IMR-90 (cell line): Measurements from ENCODE around the gene ABTB2. TPM values are rescaled to one million over a fixed set of nuclear protein-coding genes. Genes with fewer than 3 reads are reported as not detected.

Experiments used
- ATAC-seq: fragments of 200-7000 bp; cut with Tn5 transposase; 2 replicates; pipeline ENCODE4 v1.9.1; 2020; ENCODE audit warnings: low read depth, mild to moderate bottlenecking, moderate library complexity
- BruUV-seq: library from RNA; stranded (reverse); fragments of 400-500 nt; replicated peaks from 2 replicates; lab custom pipeline; 2021; lab: Mats Ljungman, UMichigan
- CTCF ChIA-PET: fragments of 300-600 bp; formaldehyde crosslinking; extraction: SDS; loops from one replicate; lab custom pipeline; 2021; ENCODE audit warnings: antibody characterized with exemption; lab: Yijun Ruan, JAX
- POLR2A ChIA-PET: fragments of 300-600 bp; sonication (Branson Sonifier 250); formaldehyde crosslinking; loops from one replicate; lab custom pipeline; 2022; ENCODE audit warnings: antibody characterized with exemption; ENCODE audit not compliant: unreplicated experiment; lab: Charles Lee
- DNase-seq: peaks from one replicate; pipeline ENCODE4 v3.0.0; 2013
- H2AFZ ChIP-seq: replicated peaks from 2 replicates; pipeline ENCODE3; 2013; ENCODE audit warnings: low read length, mild to moderate bottlenecking; ENCODE audit not compliant: poor library complexity
- H2AK5ac ChIP-seq: 2 replicates; pipeline ENCODE4 v1.6.1; 2013; ENCODE audit warnings: low read depth, low read length, inconsistent platforms
- H2AK9ac ChIP-seq: replicated peaks from 2 replicates; pipeline ENCODE3; 2013; ENCODE audit warnings: mild to moderate bottlenecking, low read depth, low read length, moderate library complexity; ENCODE audit not compliant: poor library complexity
- H2BK120ac ChIP-seq: 2 replicates; pipeline ENCODE4 v1.6.1; 2013; ENCODE audit warnings: low read depth, low read length, inconsistent platforms
- H2BK15ac ChIP-seq: 3 replicates; pipeline ENCODE4 v1.6.1; 2013; ENCODE audit warnings: low read depth, low read length, inconsistent platforms
- H2BK20ac ChIP-seq: 2 replicates; pipeline ENCODE4 v1.6.1; 2013; ENCODE audit warnings: low read depth, mild to moderate bottlenecking, inconsistent platforms, low read length, moderate library complexity
- H2BK5ac ChIP-seq: 2 replicates; pipeline ENCODE4 v1.6.1; 2013; ENCODE audit warnings: mild to moderate bottlenecking, low read depth, low read length, inconsistent platforms; ENCODE audit not compliant: poor library complexity, severe bottlenecking
- H3K14ac ChIP-seq: replicated peaks from 2 replicates; pipeline ENCODE4 v1.6.1; 2013; ENCODE audit warnings: low read depth, low read length, inconsistent platforms
- H3K18ac ChIP-seq: 2 replicates; pipeline ENCODE4 v1.6.1; 2013; ENCODE audit warnings: low read depth, low read length, control low read depth
- H3K23ac ChIP-seq: 2 replicates; pipeline ENCODE4 v1.6.1; 2013; ENCODE audit warnings: low read depth, low read length, inconsistent platforms
- H3K27ac ChIP-seq: 2 replicates; pipeline ENCODE4 v1.5.1; 2013; ENCODE audit warnings: mild to moderate bottlenecking, control low read depth, low read length; ENCODE audit not compliant: insufficient read depth
- H3K27me3 ChIP-seq: 2 replicates; pipeline ENCODE4 v1.6.1; 2013; ENCODE audit warnings: low read length; ENCODE audit not compliant: control insufficient read depth, insufficient read depth
- H3K36me3 ChIP-seq: 2 replicates; pipeline ENCODE4 v1.6.1; 2013; ENCODE audit warnings: low read length, mixed read lengths; ENCODE audit not compliant: control insufficient read depth, insufficient read depth
- H3K4ac ChIP-seq: 2 replicates; pipeline ENCODE4 v1.6.1; 2013; ENCODE audit warnings: low read depth, low read length, inconsistent platforms
- H3K4me1 ChIP-seq: 2 replicates; pipeline ENCODE4 v1.6.1; 2013; ENCODE audit warnings: low read length, mixed read lengths; ENCODE audit not compliant: control insufficient read depth, insufficient read depth
- H3K4me2 ChIP-seq: 2 replicates; pipeline ENCODE4 v1.6.1; 2013; ENCODE audit warnings: low read depth, mild to moderate bottlenecking, control low read depth, low read length, moderate library complexity
- H3K4me3 ChIP-seq: 2 replicates; pipeline ENCODE4 v1.5.1; 2013; ENCODE audit warnings: low read depth, mild to moderate bottlenecking, control low read depth, low read length, moderate library complexity; ENCODE audit not compliant: insufficient read depth
- H3K56ac ChIP-seq: 2 replicates; pipeline ENCODE4 v1.6.1; 2013; ENCODE audit warnings: low read length, inconsistent platforms; ENCODE audit not compliant: insufficient read depth; ENCODE audit errors: extremely low read depth
- H3K79me1 ChIP-seq, 2 experiments: 2 replicates each; pipeline ENCODE4 v1.6.1; 2013; ENCODE audit warnings: low read length in 2 of 2, inconsistent platforms in 1 of 2, low read depth in 1 of 2
- H3K9ac ChIP-seq: 2 replicates; pipeline ENCODE4 v1.6.1; 2013; ENCODE audit warnings: low read depth, low read length, control low read depth
- H3K9me1 ChIP-seq: 2 replicates; pipeline ENCODE4 v1.6.1; 2013; ENCODE audit warnings: low read length, inconsistent platforms; ENCODE audit not compliant: insufficient read depth
- H3K9me3 ChIP-seq: 2 replicates; pipeline ENCODE4 v1.6.1; 2013; ENCODE audit warnings: low read length; ENCODE audit not compliant: control insufficient read depth, insufficient read depth
- H4K20me1 ChIP-seq: 2 replicates; pipeline ENCODE4 v1.6.1; 2013; ENCODE audit warnings: low read length, inconsistent platforms; ENCODE audit not compliant: insufficient read depth
- H4K5ac ChIP-seq: 2 replicates; pipeline ENCODE4 v1.6.1; 2013; ENCODE audit warnings: mild to moderate bottlenecking, low read depth, low read length, control low read depth
- H4K8ac ChIP-seq, 2 experiments: 2 replicates each; pipeline ENCODE4 v1.6.1; 2013; ENCODE audit warnings: low read depth in 2 of 2, low read length in 2 of 2, control low read depth in 1 of 2, inconsistent platforms in 1 of 2
- H4K91ac ChIP-seq: 2 replicates; pipeline ENCODE4 v1.6.1; 2013; ENCODE audit warnings: low read depth, low read length, inconsistent platforms; ENCODE audit not compliant: insufficient read depth
- BHLHE40 ChIP-seq: fragments of 150-350 bp; IDR thresholded peaks from 2 replicates; pipeline ENCODE4 v1.6.1; 2016; ENCODE audit warnings: mild to moderate bottlenecking, low read depth, low read length
- RCOR1 ChIP-seq: IDR thresholded peaks from 2 replicates; pipeline ENCODE4 v1.6.1; 2012; ENCODE audit warnings: mild to moderate bottlenecking, low read length, improper control_type of control experiment; ENCODE audit not compliant: insufficient replicate concordance
- dilution Hi-C: fragments of 300-500 bp; cut with HindIII; formaldehyde crosslinking; loops from one replicate; pipeline ENCODE4 v1.14.3; 2018; ENCODE audit warnings: low sequenced_read_pairs; ENCODE audit not compliant: unreplicated experiment
- in situ Hi-C: fragments of 300-500 bp; cut with MboI; formaldehyde crosslinking; loops from 3 replicates; pipeline ENCODE4 v1.14.3; 2019; ENCODE audit warnings: low sequenced_read_pairs, inconsistent platforms, mixed read lengths
- intact Hi-C: fragments of 100-400 bp; cut with micrococcal nuclease; formaldehyde crosslinking; loops from 2 replicates; pipeline ENCODE4 v1.10.0; 2022
- polyA plus RNA-seq, 3 experiments: library from polyadenylated mRNA; depleted of rRNA; stranded (reverse); fragments of >200 nt; gene quantifications; 2 replicates each; pipeline ENCODE4 v1.2.3, GENCODE V29; 2012; ENCODE audit warnings: low replicate concordance in 1 of 3
- total RNA-seq: library from RNA; depleted of rRNA; stranded (reverse); fragments of >200 nt; gene quantifications from 2 replicates; pipeline ENCODE4 v1.2.3, GENCODE V29; 2012

The ABTB2 gene
- total and polyA plus RNA-seq, 2 of the 4 experiments (the other 2 are of a cell fraction) = 0.18 to 2.0 TPM

DNA sequence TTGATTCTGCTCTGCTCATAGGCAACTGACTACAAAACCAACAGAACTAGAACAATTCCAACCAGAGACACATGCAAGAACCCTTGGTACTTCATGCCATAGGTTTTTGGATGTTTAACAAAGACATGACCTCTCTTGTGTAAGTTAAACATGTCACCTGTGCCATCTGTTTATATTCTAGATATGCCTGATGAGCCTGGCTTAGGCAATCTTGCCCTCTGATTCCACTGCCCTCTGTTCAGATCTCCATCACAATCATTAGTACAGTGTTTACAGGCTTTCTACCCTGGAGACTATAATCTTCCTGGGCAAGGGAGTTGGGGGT, 40.8 kb downstream of the ABTB2 start:
- peaks cover 5% of the 10 kb centered on the region for H3K4me1 ChIP-seq
- no peak overlapping the region for H3K4ac ChIP-seq
- H4K5ac ChIP-seq = no peak overlapping the region
- peaks cover 19% of the 10 kb centered on the region for H3K27me3 ChIP-seq
- no peak overlapping the region for H2AFZ ChIP-seq
- H2BK5ac ChIP-seq = no peak overlapping the region
- no peaks in the 10 kb centered on the region; the same call in 1 of the 2 replicates for H3K9me1 ChIP-seq
- H3K27ac ChIP-seq = no peak overlapping the region
- no peak overlapping the region for H4K91ac ChIP-seq
- no peak for DNase-seq
- dilution Hi-C loops = no loop called here
- no peak overlapping the region for H2AK9ac ChIP-seq
- H3K18ac ChIP-seq = no peak overlapping the region
- CTCF ChIA-PET = no interaction called here
- H4K20me1 ChIP-seq = no peaks in the 10 kb centered on the region
- intact Hi-C loops = no loop called here
- H3K14ac ChIP-seq = no peak overlapping the region
- no peak overlapping the region for H3K4me3 ChIP-seq
- no peak overlapping the region for H4K8ac ChIP-seq
- POLR2A ChIA-PET = no interaction called here
- TF ChIP-seq BHLHE40 = no peak
- TF ChIP-seq RCOR1 = no peak
- no peak overlapping the region for H3K56ac ChIP-seq
- no peaks in the 10 kb centered on the region for H3K9me3 ChIP-seq
- no peak overlapping the region for H2BK20ac ChIP-seq
- in situ Hi-C loops = no loop called here
- no peak overlapping the region for H2BK120ac ChIP-seq
- no peaks in the 10 kb centered on the region for H3K79me1 ChIP-seq
- no peak overlapping the region for H2BK15ac ChIP-seq
- H3K36me3 ChIP-seq = no peaks in the 10 kb centered on the region
- no TSS peak for BruUV-seq
- H2AK5ac ChIP-seq = no peak overlapping the region
- no peak overlapping the region for H3K4me2 ChIP-seq
- ATAC-seq = no peak
- H3K9ac ChIP-seq = no peak overlapping the region
- no peak overlapping the region for H3K23ac ChIP-seq
